Measurements from ENCODE around the gene RMC1.
"Not testable (repeated sequence)": the region's sequence is repeated elsewhere in the genome, so short reads cannot be mapped to it uniquely, and the experiment has no call there.

RMC1 gene

GRCh38 chr18:23503038-23503962, at the start of gene RMC1:
RMC1 (plus strand) TSS chr18:23503511; CDS start chr18:23503619, 108 bp downstream.
- DNase-seq, result peak; percentile 90

GRCh38 chr18:23453680-23454058, 49.6 kb upstream of the RMC1 start:
- DNase-seq, result peak; percentile 43

DNA sequence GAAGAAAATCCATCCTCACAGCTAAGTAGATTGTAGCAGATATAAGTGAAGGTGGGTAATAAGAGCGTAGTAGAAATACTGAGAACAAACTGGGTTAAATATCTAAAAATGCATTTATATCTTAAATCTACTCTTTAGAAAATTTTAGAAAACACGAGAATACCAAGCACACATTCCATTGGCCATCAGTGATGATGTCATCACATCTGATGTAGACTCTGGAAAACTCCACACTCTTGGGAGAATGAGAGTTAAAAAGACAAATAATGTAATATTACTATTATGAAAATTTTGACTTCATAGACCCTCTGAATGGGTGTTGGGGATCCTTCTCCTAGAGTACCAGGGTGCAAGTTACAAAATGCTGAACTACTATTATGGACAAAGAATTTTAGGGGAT, 46.5 kb upstream of the RMC1 start:
- DNase-seq, result no peak

- no peak for DNase-seq
Observed at GRCh38 chr18:23458830-23459529, 44.3 kb upstream of the RMC1 start.

- no peak for DNase-seq
Observed at GRCh38 chr18:23459530-23459921, 43.8 kb upstream of the RMC1 start.

DNA sequence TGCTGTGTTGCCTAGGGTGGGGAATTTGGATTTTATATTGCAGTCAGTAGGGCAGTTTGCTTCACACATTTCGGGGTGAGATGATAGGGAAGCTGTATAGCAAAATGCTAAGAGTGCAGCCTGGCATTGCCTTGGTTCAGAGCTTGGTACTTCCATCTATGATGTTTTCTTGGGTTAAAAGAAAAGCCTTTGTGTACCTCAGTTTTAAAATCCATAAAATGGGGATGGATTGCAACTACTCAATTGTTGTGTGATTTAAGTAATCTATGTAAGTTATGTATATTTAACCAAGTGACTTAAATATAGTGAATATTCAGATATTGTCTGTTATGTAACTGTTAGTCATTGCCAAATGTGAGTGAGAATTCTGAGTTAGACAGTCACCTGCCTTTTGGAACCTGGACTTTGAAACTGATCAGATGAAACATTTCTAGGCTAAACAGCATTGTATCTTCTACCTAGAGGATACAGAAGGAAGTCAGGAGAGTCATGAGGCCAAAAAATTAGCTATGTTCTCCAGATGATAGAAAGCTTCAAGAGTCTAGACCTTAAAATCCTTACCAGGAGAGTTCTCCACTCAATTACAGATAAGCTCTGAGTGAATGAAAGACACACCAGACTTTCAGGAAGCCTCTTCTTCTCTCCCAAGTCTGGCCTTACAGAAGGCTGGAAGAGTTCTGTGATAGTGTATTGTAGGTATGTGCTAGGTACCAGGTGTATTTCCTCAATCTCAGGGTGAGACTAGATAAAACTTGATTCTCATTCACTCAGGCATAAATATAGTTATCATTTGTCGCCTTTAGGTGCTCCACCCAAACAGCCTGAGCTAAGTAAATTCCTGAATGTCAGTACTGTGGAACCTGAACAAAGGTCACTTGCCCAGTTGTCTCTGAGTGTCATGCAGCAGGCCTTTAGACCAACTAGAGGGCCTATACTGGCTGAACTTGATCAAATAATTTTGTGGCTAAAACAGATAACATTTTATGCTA, 42.7 kb upstream of the RMC1 start:
- no peak for DNase-seq

DNA sequence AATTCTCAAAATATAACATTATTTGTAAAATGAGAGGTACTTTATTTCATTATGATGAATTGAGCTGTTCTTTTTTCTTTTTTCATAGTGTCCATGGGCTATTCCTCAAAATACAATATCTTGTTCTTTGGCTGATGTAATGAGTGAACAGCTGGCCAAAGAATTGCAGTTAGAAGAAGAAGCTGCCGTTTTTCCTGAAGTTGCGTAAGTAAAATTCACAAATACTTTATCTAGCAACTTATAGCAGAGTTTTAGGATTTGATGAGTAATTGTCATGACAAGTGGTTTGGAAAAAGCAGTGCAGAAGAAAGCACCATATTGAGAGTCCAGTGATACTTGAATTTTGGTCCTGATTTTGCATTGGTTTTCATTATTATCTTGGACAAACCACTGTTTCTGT, 40.4 kb upstream of the RMC1 start:
- DNase-seq, result no peak

GRCh38 chr18:23468753-23469459, 34.4 kb upstream of the RMC1 start:
- DNase-seq, result no peak

- DNase-seq, result no peak
Observed at GRCh38 chr18:23470620-23471387, 32.5 kb upstream of the RMC1 start.

GRCh38 chr18:23471486-23471885, 31.8 kb upstream of the RMC1 start:
- DNase-seq, result no peak

- DNase-seq, result no peak
Observed at GRCh38 chr18:23479829-23480505, 23.3 kb upstream of the RMC1 start.

GRCh38 chr18:23484561-23485182, 18.6 kb upstream of the RMC1 start:
- no peak for DNase-seq

DNA sequence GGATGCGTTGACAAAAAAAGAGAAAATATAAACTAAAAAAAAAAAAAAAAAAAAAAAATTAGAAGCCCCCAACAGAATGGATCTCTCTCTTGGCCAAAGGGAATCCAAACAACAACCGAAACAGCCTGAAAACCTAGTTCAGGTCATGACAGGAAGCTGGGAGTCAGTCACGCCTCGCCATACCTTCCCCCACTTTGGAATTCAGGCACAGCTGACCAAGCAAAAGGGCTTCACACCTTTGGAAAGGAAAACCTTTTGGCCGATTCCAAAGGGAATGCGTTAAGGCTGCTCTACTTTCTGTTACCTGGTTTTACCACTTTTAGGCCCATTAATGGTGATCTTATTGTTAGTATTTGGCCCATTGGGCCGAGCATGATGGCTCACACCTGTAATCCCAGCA, 17.9 kb upstream of the RMC1 start:
- DNase-seq, result no peak

DNA sequence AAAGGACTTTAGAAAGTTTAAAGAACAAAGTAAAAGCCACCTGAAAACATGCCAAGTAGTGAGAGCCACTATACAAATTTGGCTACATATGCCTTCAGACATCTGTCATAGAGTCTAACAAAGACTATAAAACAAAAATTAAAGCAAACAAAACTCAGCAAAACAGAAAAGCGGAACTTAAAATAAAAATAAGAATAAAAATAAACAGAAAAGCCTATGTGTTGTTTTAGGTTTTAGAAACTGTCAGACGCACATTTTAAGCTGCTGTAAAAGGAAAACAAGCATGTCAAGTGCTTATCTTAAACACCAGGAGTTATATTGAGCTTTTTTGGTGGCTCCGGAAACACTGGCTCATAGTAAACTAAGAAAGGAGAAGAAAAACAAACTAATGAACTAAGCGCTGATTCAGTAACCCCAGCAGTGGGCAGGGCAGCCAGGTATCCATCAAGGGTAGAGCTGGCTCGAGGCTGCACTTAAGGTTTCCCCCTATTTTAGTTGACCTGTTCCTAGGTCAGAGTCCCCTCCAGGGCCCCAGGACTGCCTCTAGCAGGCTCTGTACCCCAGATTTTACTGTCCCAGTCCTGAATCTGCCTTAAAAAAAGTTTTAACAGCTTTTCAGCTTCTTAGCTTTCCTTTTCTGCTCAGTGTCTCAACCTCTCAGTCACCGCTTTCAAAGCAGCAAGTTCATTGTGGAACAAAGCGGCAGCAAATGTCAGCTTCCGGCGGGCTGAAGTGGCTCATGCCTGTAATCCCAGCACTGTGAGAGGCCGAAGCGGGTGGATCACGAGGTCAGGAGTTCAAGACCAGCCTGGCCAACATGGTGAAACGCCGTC, 15.4 kb upstream of the RMC1 start:
- peak; percentile 81 for DNase-seq

- not testable (repeated sequence) for DNase-seq
Observed at GRCh38 chr18:23489586-23489985, 13.7 kb upstream of the RMC1 start.

GRCh38 chr18:23493654-23494053, 9.7 kb upstream of the RMC1 start:
- no peak for DNase-seq

DNA sequence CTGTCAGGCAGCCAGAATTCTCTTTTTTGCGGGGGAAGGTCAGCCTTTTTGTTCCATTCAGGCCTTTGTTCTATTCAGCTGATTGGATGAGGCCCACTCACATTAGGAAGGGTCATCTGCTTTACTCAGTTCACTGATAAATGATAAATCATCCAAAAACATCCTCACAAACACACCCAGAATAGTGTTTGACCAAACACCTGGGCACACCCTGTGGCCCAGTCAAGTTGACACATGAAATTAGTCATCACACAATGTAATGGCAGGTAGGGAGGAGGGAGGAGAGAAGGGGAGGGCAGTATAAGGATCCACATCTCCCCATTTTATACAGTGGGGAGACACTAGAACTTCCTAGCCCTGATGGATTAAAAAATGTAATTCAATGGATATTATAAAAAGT, 8.3 kb upstream of the RMC1 start:
- no peak for DNase-seq

- DNase-seq, result peak; percentile 19
Observed at GRCh38 chr18:23495723-23496440, 7.4 kb upstream of the RMC1 start.

DNA sequence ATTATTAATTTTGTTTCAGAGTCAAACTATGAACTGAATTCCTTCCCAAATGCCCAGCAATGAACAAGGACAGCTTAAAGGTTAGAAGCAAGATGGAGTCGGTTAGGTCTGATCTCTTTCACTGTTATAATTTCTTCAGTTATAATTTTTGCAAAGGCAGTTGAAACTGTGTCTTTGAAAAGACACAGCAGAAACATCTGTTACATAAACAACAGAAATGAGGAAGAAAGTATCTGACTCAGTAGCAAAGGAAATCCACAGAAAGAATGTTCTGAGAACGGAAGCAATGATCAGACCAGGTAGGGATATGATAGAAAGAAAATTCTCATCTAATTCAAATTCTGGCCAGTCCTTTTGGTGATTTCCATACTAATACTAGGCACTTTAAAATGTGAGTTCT, 5.2 kb upstream of the RMC1 start:
- DNase-seq, result no peak

Measured in hematopoietic multipotent progenitor cell treated with erythropoietin and hydrocortisone succinate and interleukin-3 and kit ligand, for 8 days (in vitro differentiated cells).